SH-SY5Y (cell line): ENCODE data around the gene TNFRSF6B.

Source experiments
- GATA2 ChIP-seq: IDR thresholded peaks from 2 replicates; pipeline ENCODE4 v1.6.1; 2011; ENCODE audit warnings: mild to moderate bottlenecking, low read depth, low read length
- GATA3 ChIP-seq: IDR thresholded peaks from 2 replicates; pipeline ENCODE4 v1.6.1; 2011; ENCODE audit warnings: low read depth, mild to moderate bottlenecking, low read length, moderate library complexity

DNA sequence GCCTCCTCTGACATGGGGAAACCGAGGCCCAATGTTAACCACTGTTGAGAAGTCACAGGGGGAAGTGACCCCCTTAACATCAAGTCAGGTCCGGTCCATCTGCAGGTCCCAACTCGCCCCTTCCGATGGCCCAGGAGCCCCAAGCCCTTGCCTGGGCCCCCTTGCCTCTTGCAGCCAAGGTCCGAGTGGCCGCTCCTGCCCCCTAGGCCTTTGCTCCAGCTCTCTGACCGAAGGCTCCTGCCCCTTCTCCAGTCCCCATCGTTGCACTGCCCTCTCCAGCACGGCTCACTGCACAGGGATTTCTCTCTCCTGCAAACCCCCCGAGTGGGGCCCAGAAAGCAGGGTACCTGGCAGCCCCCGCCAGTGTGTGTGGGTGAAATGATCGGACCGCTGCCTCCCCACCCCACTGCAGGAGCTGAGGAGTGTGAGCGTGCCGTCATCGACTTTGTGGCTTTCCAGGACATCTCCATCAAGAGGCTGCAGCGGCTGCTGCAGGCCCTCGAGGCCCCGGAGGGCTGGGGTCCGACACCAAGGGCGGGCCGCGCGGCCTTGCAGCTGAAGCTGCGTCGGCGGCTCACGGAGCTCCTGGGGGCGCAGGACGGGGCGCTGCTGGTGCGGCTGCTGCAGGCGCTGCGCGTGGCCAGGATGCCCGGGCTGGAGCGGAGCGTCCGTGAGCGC is 1.6 kb downstream of the TNFRSF6B start:
- no peak for TF ChIP-seq GATA2
- no peak for TF ChIP-seq GATA3
